GM12801 (cell line): Measurements from ENCODE around the gene WNT7A.

ENCODE experiments used
- TF ChIP-seq, protein P1 (sequence below): IDR thresholded peaks from one replicate; pipeline ENCODE4 v1.5.1; 2011; ENCODE audit warnings: control low read depth; ENCODE audit not compliant: insufficient read length; ENCODE audit errors: extremely low read depth

WNT7A gene

DNA sequence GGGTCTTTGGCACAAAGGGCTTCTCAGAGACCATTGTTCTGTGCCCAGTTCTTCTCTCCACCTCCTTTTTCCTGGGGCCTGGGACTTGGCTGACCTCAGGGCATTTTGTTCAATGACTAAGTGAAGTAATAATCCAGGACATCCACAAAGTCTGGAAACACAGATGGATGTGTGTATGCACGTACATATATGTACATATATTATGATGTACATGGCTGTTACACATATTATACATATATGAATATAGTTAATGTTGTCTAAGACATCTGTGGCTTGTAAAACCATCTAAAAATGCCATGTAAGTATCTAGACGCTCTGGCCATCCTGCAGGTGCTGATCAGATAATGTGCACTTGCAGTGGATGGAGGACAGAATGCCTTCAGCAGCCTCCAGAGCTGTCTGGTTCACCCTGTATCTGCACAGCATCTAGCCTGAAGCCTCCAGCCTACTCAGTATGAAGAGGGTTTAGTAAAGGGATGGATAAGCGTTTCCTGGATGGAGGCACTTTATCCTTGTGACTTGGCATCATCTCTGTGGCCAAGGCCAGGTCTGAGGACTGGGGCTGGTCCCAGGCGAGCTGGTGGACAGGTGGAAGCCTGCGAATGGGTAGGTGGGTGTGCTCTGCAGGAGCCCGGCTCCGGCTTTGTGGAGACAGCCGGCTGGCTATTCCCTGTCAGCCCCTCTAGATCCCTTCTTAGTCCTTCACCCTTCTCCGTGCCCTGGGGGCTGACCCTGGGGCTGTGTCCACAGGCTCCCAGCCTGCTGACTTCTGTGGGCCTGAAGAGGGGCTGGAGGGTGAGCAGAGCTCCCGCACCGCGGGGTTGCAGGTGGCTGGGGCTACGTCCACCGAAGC lies 88.4 kb downstream of the WNT7A start:
- TF ChIP-seq, protein P1, sequence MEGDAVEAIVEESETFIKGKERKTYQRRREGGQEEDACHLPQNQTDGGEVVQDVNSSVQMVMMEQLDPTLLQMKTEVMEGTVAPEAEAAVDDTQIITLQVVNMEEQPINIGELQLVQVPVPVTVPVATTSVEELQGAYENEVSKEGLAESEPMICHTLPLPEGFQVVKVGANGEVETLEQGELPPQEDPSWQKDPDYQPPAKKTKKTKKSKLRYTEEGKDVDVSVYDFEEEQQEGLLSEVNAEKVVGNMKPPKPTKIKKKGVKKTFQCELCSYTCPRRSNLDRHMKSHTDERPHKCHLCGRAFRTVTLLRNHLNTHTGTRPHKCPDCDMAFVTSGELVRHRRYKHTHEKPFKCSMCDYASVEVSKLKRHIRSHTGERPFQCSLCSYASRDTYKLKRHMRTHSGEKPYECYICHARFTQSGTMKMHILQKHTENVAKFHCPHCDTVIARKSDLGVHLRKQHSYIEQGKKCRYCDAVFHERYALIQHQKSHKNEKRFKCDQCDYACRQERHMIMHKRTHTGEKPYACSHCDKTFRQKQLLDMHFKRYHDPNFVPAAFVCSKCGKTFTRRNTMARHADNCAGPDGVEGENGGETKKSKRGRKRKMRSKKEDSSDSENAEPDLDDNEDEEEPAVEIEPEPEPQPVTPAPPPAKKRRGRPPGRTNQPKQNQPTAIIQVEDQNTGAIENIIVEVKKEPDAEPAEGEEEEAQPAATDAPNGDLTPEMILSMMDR: no peak

DNA sequence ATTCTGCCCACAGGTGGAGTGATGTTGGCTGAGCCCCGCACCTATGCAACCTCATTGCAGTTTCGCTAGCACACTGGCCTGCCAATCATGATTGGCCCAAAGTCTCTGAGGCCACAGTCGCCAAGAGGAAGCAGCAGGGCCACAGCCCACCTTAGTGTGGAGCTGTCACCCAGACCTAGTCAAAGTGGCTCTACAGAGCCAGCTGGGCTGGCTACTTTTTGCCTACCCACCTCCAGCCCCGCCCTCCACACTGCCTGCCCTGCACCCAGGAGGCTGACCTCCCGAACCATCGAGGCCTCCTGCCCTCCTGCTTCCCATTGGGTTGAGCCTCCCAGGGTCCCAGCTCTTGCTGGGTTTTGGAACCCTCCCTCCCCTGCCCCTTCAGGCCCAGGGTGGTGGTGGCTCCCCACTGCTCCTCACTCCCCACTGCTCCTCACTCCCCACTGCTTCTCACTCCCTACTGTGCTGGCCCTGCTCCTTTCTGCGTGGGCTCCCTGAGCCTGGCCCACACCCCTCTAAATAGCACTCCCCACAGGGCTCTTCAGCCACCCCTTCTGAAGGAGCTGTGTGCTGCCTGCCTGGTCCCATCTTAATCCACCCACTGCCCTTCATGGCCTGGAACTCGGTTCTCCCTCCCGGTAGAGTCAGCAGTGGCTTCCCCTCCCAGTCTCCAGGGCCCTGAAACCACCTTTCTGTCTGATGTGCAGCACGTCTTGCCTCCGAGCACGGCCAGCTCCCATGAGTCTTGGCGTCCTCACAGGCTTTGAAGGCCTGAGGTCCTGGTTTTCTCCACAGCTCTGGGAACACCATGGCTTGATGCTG lies 89.3 kb downstream of the WNT7A start:
- TF ChIP-seq, protein P1: no peak

DNA sequence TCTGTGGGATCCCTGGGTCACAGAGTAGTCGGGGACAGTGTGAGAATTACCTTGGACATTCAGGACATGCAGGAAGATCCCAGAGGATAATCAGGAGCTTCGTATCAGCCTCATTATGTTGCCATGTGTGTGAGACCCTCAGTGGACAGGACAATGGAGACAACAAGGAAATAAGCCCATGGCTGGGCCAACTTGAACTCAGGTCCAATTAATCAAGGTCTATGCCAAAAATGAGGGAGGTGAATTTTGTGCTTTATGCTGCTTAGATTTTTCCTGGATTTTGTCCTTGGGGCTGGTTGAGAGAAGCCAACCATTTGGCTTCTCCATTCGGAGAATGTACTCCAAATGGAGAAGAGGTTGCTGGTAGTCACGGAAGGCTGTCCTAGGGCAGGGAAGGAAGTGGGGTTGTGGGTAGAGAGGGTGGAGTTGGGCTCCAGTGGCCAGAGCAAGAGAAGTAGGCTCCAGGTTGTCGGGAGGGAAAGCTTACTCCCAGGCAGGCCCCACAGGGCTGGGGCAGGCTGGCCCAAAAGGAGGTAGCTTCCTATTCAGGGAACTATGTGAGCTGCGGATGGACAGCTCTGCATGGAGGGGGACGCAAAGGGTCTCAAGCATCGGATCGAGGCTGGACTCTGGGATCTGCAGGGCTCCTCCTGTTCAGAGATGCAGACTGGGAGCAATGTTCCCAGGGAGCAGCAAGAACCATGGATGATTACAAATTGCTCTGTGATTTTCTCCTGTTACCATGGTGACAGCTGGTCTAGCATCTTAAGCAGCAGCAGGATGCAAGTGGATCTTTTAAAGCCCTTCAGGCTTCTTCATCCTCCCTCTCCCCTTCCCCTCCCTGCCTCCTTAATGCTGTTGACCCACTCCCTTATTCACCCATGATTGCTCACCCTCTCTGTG lies 91.1 kb downstream of the WNT7A start:
- TF ChIP-seq, protein P1: no peak

DNA sequence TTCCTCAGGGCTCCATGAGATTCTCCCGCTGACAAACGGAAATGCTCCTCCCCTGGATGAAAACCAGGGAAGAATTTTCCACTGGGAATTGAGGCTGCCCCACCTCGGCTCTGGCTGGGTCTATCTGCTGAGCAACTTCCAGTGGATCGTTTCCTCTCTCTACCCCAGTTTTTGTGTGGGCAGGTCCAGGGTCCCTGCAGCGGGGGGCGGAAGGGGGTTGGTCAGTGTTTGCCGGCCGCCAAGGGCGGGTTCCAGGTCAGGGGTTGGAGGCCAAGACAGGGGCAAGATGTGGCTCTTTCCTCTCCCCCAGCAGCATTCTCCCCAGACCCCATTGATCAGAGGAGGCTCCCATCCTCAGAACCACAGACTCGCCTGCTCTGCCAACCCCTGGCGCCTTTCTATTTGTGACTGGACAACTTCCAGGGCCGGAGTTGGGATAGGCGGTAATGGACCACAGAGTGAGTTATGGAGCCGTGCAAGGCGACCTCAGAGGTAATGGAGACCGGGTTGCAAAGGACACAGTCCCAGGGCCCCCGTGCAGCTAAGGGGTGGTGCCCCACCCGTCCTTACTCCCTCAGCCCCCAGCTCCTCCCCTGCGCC lies 92.2 kb downstream of the WNT7A start:
- TF ChIP-seq, protein P1: no peak

GRCh38 chr3:13786811-13787210 lies 93.1 kb downstream of the WNT7A start:
- TF ChIP-seq, protein P1: no peak

- TF ChIP-seq, protein P1: no peak
These were observed 93.9 kb downstream of the WNT7A start for GRCh38 chr3:13785853-13786436.
